ENCODE results near the gene C22orf39.

C22orf39 gene

GRCh38 chr22:19476023-19476422, 28.5 kb upstream of the C22orf39 start:
- no peak for DNase-seq

GRCh38 chr22:19473578-19473977, 26.1 kb upstream of the C22orf39 start:
- DNase-seq = no peak

- no peak for DNase-seq
These were observed 24.7 kb upstream of the C22orf39 start for GRCh38 chr22:19472233-19472632.

GRCh38 chr22:19471572-19471971, 24.1 kb upstream of the C22orf39 start:
- no peak for DNase-seq

GRCh38 chr22:19470010-19470409, 22.5 kb upstream of the C22orf39 start:
- no peak for DNase-seq

GRCh38 chr22:19469421-19469820, 21.9 kb upstream of the C22orf39 start:
- no peak for DNase-seq

GRCh38 chr22:19467912-19468311, 20.4 kb upstream of the C22orf39 start:
- DNase-seq = no peak

GRCh38 chr22:19466848-19467752, 19.6 kb upstream of the C22orf39 start:
- no peak for DNase-seq

GRCh38 chr22:19466126-19466716, 18.7 kb upstream of the C22orf39 start:
- no peak for DNase-seq

GRCh38 chr22:19464975-19465374, 17.5 kb upstream of the C22orf39 start:
- DNase-seq = no peak

GRCh38 chr22:19464546-19464945, 17.0 kb upstream of the C22orf39 start:
- DNase-seq = no peak

GRCh38 chr22:19463491-19464469, 16.3 kb upstream of the C22orf39 start:
- no peak for DNase-seq

- no peak for DNase-seq
These were observed 15.5 kb upstream of the C22orf39 start for GRCh38 chr22:19463008-19463407.

- no peak for DNase-seq
These were observed 14.0 kb upstream of the C22orf39 start for GRCh38 chr22:19461506-19461905.

GRCh38 chr22:19460036-19460435, 12.5 kb upstream of the C22orf39 start:
- DNase-seq = no peak

- no peak for DNase-seq
These were observed 10.4 kb upstream of the C22orf39 start for GRCh38 chr22:19457828-19458428.

GRCh38 chr22:19456541-19456940, 9.0 kb upstream of the C22orf39 start:
- DNase-seq = no peak

- no peak for DNase-seq
These were observed 8.3 kb upstream of the C22orf39 start for GRCh38 chr22:19455585-19456370.

GRCh38 chr22:19455033-19455432, 7.5 kb upstream of the C22orf39 start:
- DNase-seq = no peak

- DNase-seq = no peak
These were observed 6.6 kb upstream of the C22orf39 start for GRCh38 chr22:19454156-19454555.

GRCh38 chr22:19453718-19454117, 6.2 kb upstream of the C22orf39 start:
- no peak for DNase-seq

- no peak for DNase-seq
These were observed 4.1 kb upstream of the C22orf39 start for GRCh38 chr22:19451570-19451969.

All from CD4-positive, alpha-beta T cell treated with Interleukin-17A for 4 hours (primary cell).